HL-60 (cell line): Measurements from ENCODE around the gene IKZF3.
"Not testable (repeated sequence)": the region's sequence is repeated elsewhere in the genome, so short reads cannot be mapped to it uniquely, and the experiment has no call there.

Source experiments
- CTCF ChIP-seq: IDR thresholded peaks from one replicate; pipeline ENCODE4 v1.5.1; 2011; ENCODE audit warnings: low read length, control low read depth, inconsistent platforms; ENCODE audit not compliant: insufficient read depth
- POLR2AphosphoS5 ChIP-seq: IDR thresholded peaks from 2 replicates; pipeline ENCODE4 v1.6.1; 2012; ENCODE audit warnings: low read depth
- REST ChIP-seq: IDR thresholded peaks from 2 replicates; pipeline ENCODE4 v1.6.1; 2012; ENCODE audit warnings: low read depth; ENCODE audit not compliant: insufficient replicate concordance

GRCh38 chr17:39725923-39726322 lies 138.2 kb downstream of the IKZF3 start:
- TF ChIP-seq CTCF, POLR2AphosphoS5, REST: not testable (repeated sequence)
